ENCODE measurements around the gene RPA1.

GRCh38 chr17:1807890-1808289, 21.9 kb upstream of the RPA1 start:
- TF ChIP-seq RBBP5 (conservative IDR thresholded peaks at IDR 0.05) (no peak), CUX1 (IDR thresholded peaks at IDR 0.05; ENCODE audit: insufficient replicate concordance, low read depth, low read length) (no peak), MAX (IDR thresholded peaks at IDR 0.05; ENCODE audit: low read depth, low read length) (no peak), EP300 (IDR thresholded peaks at IDR 0.05; ENCODE audit: borderline replicate concordance in 1 of 2, control insufficient read depth in 1 of 2, low read depth in 2 of 2, low read length in 2 of 2) (no peak), TCF12 (IDR thresholded peaks at IDR 0.05; ENCODE audit: low read depth, low read length) (no peak), CTCF (IDR thresholded peaks at IDR 0.05 in 2 of 3, conservative IDR thresholded peaks at IDR 0.05 in 1 of 3; ENCODE audit: control insufficient read depth in 2 of 3, extremely low read depth in 1 of 3, insufficient read depth in 1 of 3, low read depth in 3 of 3, low read length in 3 of 3) (no peak), TCF7 (IDR thresholded peaks at IDR 0.05; ENCODE audit: borderline replicate concordance) (no peak), POLR2A (IDR thresholded peaks at IDR 0.05; ENCODE audit: low read depth, low read length) (no peak), HDAC6 (IDR thresholded peaks at IDR 0.05; ENCODE audit: unreplicated experiment) (no peak), YY1 (IDR thresholded peaks at IDR 0.05; ENCODE audit: low read depth, low read length) (no peak)
